DMS 273 (cell line): ENCODE results near the gene TNRC6C.
A peak's percentile ranks its signal among the peaks of the same experiment; 100 is the strongest.
"Not testable (repeated sequence)": the region's sequence is repeated elsewhere in the genome, so short reads cannot be mapped to it uniquely, and the experiment has no call there.

ENCODE experiments used
- DNase-seq: peaks from one replicate; lab custom pipeline; 2025; ENCODE audit not compliant: unreplicated experiment; lab: John Stamatoyannopoulos, UW

Gene TNRC6C

GRCh38 chr17:78133971-78134898 lies 175.7 kb downstream of the TNRC6C start:
- peak; percentile 81 for DNase-seq

GRCh38 chr17:78134899-78135385 lies 176.4 kb downstream of the TNRC6C start:
- no peak for DNase-seq

GRCh38 chr17:78135858-78136500 lies 177.5 kb downstream of the TNRC6C start:
- no peak for DNase-seq

GRCh38 chr17:78137392-78138203 lies 179.1 kb downstream of the TNRC6C start:
- DNase-seq: no peak

- no peak for DNase-seq
Measured at GRCh38 chr17:78138204-78139060, 179.9 kb downstream of the TNRC6C start.

- DNase-seq: not testable (repeated sequence)
Measured at GRCh38 chr17:78139861-78140168, 181.3 kb downstream of the TNRC6C start.

- DNase-seq: peak; percentile 93
Measured at GRCh38 chr17:78140169-78141051, 181.9 kb downstream of the TNRC6C start.

GRCh38 chr17:78141437-78142118 lies 183.1 kb downstream of the TNRC6C start:
- no peak for DNase-seq

- no peak for DNase-seq
Measured at GRCh38 chr17:78142119-78142861, 183.8 kb downstream of the TNRC6C start.

- DNase-seq: no peak
Measured at GRCh38 chr17:78143214-78144146, 185.0 kb downstream of the TNRC6C start.

- peak; percentile 83 for DNase-seq
Measured at GRCh38 chr17:78144147-78144719, 185.7 kb downstream of the TNRC6C start.

- no peak for DNase-seq
Measured at GRCh38 chr17:78144736-78145641, 186.5 kb downstream of the TNRC6C start.

- no peak for DNase-seq
Measured at GRCh38 chr17:78146471-78146869, 188.0 kb downstream of the TNRC6C start.

GRCh38 chr17:78146881-78147280 lies 188.4 kb downstream of the TNRC6C start:
- DNase-seq: no peak

GRCh38 chr17:78147315-78147998 lies 189.0 kb downstream of the TNRC6C start:
- DNase-seq: no peak
